ENCODE data around the gene ADSS1. TPM values are rescaled to one million over a fixed set of nuclear protein-coding genes. Genes with fewer than 3 reads are reported as not detected.

ADSS1 gene
- total RNA-seq, 1 donor from 2014 or later = 215 TPM

DNA sequence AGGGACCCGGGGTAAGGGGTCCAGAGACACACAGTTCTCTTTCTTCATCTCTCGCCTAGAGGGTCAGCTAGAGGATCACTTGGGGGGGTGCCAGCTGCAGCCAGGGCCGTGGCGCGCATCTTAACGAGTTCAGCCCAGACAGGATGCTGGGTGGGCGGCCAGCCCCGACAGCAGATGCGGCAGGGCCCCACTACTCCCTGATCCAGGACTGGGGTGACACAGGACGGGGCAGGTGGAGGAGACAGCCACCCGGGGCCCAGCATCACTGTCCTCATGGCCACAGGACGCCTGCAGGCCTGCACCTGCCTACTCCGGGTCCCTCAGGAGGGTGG lies 58.7 kb downstream of the ADSS1 start:
- DNase-seq (no peak), ATAC-seq (ENCODE audit: poor library complexity) (no peak)
- intact Hi-C loops (cut with DNase I) = no loop called here

- ATAC-seq (ENCODE audit: poor library complexity) (no peak), DNase-seq (no peak)
- intact Hi-C loops (cut with DNase I) = no loop called here
Observed at GRCh38 chr14:104783484-104784217, 59.6 kb downstream of the ADSS1 start.

- ATAC-seq (ENCODE audit: poor library complexity) (no peak), DNase-seq (no peak)
- intact Hi-C loops (cut with DNase I) = no loop called here
Observed at GRCh38 chr14:104784218-104784568, 60.2 kb downstream of the ADSS1 start.

DNA sequence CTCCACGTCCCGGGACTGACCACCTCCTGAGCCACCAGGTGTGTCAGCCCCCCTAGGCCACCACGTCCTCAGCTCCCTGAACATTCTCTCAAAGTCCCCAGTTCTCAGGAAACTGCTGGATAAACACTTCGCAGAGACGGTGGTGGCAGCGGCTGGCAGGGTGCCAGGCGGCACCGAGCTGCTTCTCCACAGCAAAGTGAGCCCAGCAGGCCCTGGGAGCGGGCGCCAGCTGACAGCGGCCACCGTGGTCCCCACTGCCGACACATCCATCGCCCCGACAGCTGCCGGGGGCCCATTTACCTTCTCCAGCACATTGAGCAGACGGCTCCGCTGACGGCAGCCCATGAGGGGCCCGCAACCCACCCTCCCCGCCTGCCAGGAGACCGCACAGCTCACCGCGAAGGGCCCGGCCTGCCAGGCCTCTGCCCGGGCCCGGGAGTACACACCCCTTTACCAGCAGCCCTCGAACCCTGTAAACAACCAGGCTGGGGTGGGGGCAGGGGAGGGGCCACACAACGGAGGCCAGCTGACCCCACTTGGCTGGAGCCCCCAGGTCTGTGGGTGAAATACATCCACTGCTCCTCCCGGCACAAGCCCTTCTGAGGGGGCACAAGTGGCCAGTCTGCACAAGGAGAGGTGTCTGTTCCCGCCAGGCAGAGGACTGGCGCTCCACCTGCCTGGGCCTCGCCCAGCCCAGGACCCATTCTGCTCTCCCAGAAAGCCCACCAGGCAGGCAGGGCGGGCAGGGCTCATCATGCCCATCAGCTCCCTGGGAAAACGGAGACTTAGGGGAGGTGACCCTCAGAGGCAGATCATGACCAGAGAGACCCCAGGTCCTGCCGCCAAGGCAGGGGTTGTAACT lies 61.0 kb downstream of the ADSS1 start:
- intact Hi-C loops (cut with DNase I) = loop anchor here (5.0 kb wide), 1 partner anchor 37 kb away; no protein-coding TSS in a partner anchor
- no peak for ATAC-seq (ENCODE audit: poor library complexity)
- no peak for DNase-seq

GRCh38 chr14:104785708-104786080 lies 61.7 kb downstream of the ADSS1 start:
- no peak for ATAC-seq (ENCODE audit: poor library complexity)
- intact Hi-C loops (cut with DNase I) = loop anchor here (5.0 kb wide), 1 partner anchor 37 kb away; no protein-coding TSS in a partner anchor
- DNase-seq = no peak

DNA sequence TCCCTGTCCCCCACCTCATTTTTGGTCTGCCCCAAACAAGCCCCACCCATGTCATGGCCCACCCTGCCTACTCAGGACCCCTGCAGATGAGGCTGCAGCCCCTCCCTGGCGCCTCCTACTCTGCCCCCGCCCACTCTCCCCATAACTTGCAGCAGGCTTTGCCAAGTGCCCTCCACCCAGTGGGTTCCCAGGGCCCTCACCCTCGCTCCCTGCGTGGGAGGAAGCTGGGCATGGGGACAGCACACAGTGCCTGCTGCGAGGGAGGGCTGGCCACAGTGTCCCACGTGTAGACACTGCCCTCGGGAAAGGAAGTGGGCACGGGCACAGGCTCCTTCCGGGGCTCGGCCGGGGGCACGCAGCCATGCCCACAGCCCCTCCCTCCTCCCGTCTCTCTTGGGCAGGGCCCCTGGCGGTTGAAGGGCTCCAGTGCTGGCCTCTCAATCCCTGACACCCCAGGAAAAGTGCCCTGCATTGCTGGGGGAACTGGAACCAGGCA lies 62.1 kb downstream of the ADSS1 start:
- DNase-seq (peak; percentile 67), ATAC-seq (ENCODE audit: poor library complexity) (peak; percentile 44)
- intact Hi-C loops (cut with DNase I) = loop anchor here (5.0 kb wide), 1 partner anchor 36 kb away; no protein-coding TSS in a partner anchor

DNA sequence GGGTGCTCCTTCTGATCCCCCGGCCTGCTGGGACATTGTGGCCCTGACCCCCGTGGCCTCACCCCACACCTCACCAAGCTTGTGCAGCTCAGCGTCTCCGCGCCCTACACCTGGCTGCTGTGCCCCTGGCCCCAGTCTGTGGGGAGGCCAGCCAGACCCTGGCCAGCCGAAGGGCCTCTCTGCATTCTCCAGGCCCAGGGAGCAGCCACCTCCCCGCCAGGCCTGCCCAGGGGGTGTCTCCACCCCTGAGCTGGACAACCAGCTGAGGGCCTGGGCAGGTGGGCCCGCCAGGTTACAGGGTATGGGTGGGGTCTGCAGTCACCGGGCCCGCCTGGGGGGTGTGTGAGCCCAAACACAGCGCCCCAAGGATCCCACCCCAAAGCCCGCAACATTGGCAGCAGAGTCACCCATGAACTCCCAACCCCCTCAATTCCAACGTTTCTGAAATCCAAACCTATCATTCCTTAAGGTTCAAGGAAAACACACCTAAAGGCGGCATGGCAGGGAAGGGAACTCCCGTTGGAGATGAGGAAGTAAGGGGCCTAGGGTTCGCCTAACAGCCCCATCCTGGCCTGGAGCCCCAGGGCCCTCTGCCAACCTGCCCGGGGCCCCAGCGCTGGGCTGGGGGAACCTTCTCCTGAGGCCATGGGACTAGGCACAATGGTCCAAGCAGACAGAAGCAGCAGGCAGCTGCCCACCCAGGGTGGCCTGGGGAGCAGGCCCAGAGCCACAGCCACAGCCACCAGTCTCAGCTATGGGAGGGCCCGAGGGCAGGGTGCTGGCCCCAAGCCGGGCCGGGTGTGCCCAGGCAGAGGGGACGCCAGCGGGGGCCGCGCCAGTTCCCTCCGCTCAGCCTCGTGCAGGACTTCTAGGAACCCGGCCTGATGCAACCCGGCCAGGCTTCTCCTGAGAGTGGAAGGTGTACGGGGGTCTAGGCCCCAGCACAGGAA lies 63.0 kb downstream of the ADSS1 start:
- ATAC-seq (ENCODE audit: poor library complexity) (peak; percentile 3), DNase-seq (no peak)

DNA sequence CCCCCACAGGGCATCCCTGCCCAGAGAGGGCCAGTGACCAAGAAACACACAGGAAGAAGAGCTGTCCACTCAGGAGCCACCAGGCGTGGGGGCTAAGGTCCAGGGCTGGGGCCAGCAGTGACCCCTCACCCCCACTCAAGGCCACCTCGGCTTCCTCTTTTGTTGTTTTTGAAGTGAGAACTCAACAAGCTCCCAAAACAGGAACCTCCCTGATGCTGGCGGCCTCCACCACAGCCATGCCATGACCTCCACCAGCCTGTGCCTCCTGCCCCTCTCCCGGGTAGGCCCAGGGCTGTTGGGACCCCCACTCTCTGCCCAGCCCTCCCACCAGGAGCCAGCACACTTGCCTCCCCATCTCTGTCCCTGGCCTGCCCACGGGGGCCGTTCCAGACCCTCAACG lies 63.7 kb downstream of the ADSS1 start:
- DNase-seq (peak; percentile 74), ATAC-seq (ENCODE audit: poor library complexity) (peak; percentile 7)
- intact Hi-C loops (cut with DNase I) = loop anchor here (5.0 kb wide), 1 partner anchor 35 kb away; no protein-coding TSS in a partner anchor

More for the DNA sequence above, 63.0 kb downstream of the ADSS1 start:
- intact Hi-C loops (cut with DNase I) = loop anchor here (5.0 kb wide), 1 partner anchor 35 kb away; no protein-coding TSS in a partner anchor

- intact Hi-C loops (cut with DNase I) = loop anchor here (5.0 kb wide), 1 partner anchor 34 kb away; no protein-coding TSS in a partner anchor
- DNase-seq (no peak), ATAC-seq (ENCODE audit: poor library complexity) (no peak)
Observed at GRCh38 chr14:104788161-104788818, 64.3 kb downstream of the ADSS1 start.

DNA sequence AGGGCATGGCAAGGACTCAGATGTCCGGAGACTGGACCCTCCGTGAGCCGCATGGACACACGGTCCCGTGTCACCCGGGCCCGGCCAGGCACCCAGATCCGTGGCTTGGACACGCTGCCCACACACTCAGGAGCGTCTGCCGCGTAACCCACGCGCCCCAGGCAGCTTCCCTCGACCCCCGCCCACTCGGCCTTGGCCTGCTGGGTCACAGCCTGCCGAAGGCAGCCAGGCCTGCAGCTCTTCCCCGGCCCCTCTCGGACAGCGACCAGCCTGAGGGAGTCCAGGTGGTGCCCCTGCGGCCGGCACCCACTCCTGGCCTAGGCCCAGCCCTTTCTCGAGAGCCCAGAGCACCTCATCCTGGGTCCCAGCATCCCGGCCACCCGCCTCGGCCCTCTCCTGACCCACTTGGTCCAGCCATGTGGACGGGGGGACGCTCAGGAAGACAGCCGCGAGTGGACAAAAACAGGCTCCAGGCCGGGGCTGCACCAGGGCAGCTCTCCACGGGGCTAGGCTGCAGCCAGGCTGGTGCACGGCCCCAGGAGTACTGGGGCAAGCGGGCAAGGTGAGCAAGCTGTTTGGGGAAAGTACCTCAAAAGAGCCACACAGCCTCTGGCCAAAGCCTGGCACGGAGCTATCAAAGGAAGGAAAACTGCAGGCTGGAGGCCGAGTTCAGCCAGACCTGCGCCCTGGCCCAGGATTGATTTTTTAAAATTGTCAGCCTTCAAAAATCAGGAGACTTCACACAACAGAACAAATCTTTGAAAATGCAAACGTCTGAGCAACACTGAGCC lies 65.0 kb downstream of the ADSS1 start:
- DNase-seq = no peak
- intact Hi-C loops (cut with DNase I) = loop anchor here (5.0 kb wide), 1 partner anchor 33 kb away; no protein-coding TSS in a partner anchor
- no peak for ATAC-seq (ENCODE audit: poor library complexity)

GRCh38 chr14:104789752-104790743 lies 66.0 kb downstream of the ADSS1 start:
- intact Hi-C loops (cut with DNase I) = loop anchor here (5.0 kb wide), 1 partner anchor 32 kb away; no protein-coding TSS in a partner anchor

GRCh38 chr14:104791425-104791824 lies 67.4 kb downstream of the ADSS1 start:
- DNase-seq (no peak), ATAC-seq (ENCODE audit: poor library complexity) (no peak)
- intact Hi-C loops (cut with DNase I) = no loop called here

More at GRCh38 chr14:104789752-104790743, 66.0 kb downstream of the ADSS1 start:
- DNase-seq = no peak
- ATAC-seq (ENCODE audit: poor library complexity) = no peak

DNA sequence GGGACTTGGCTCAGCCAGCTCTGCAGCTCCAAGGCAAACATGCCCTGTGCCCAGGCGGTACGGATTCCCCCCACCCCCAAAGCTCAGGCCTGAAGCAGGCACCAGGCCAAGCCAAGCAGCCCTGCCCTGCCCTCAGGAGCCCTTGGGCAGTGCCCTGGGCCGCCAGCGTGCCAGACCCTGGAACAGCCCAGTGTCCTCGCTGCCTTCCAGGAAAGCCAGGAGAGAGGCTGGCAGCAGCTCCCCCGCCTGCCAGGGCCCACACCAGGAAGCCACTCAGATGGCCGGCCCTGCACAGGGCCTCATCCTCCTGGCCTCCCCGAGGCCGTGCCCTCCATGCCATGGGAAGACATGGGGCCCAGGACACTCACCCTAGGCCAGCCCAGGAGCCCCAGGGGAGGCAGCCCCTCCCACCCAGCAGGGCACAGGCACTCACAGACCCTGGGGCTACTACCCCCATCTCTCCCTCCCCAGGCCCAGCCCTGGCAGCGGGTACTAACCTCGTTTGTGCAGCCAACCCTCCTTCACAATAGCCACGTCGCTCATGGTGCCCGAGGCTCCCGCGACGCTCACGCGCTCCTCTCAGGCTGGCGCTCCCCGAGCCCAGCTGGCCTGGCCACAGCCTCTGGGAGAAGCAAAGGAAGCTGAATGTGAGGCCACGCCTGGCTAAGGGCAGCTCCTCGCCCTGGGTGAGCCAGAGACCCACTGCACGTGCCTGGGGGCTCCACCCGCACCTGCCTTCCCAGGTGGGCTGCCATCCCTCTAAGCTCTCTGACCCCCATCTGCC lies 68.3 kb downstream of the ADSS1 start:
- intact Hi-C loops (cut with DNase I) = no loop called here
- ATAC-seq (ENCODE audit: poor library complexity) (peak; percentile 76), DNase-seq (peak; percentile 82)

GRCh38 chr14:104792945-104793702 lies 69.1 kb downstream of the ADSS1 start:
- no peak for ATAC-seq (ENCODE audit: poor library complexity)
- intact Hi-C loops (cut with DNase I) = no loop called here
- DNase-seq = no peak

GRCh38 chr14:104793703-104793959 lies 69.6 kb downstream of the ADSS1 start:
- DNase-seq = no peak
- intact Hi-C loops (cut with DNase I) = no loop called here
- ATAC-seq (ENCODE audit: poor library complexity) = no peak

All from Right ventricle myocardium superior (tissue), 1 donor.